Ecto neural progenitor cell (in vitro differentiated cells): Measurements from ENCODE around the gene NCKAP5.

Source experiments
- DNase-seq: peaks from one replicate; pipeline ENCODE4 v3.0.0-alpha.2; 2018; ENCODE audit warnings: low spot score

NCKAP5 gene

DNA sequence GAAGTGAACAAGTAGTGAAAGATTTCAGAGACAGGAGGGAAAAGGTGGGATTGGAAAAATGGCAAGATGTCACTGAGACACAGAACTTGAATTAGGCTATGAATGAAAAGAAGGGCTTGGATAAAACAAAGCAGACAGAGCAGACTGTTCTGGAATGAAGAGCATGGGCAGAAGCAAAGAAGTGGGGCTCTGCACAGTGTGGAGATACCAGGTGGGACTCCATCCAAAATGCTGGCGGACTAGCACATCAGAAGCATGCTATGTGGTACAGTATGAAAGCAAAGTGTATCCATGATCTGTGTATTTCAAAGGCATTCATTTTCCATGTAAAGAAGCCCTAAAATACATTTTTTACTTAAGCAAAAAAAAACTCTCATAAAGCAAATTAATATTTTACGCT, 487.4 kb downstream of the NCKAP5 start:
- DNase-seq: no peak

DNA sequence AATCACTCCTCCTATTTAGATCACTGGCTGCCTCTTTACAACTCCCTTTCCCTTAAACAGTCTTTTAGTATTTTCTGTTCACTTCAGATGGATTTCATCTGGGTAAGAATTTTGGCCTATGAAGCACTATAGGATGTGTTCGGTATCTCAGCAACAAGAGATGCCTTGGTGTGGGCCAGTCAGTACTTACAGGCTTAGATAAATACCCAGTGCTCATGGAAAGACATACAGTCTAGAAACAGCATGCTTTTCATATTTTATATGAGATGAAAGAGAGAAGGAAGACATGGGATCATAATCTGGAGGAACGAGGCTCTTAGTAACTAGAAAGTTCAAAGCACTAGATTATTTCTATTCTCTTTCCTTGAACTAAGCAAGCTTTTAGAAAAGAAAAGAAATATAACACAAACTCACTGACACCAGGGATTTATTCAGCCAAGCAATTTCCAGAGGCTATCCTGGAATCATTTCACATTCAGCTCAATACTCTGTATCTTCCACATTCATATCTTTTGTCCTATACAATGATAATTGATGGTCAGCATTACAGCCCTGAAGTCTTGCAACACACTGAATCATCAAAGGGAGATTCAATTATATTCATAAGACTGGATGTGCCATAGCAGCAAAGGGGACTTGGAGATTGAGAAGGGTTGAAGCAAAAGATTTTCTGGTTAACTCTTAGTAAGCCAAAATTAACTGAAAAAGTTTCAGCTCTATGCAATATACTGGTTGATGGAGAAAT, 489.4 kb downstream of the NCKAP5 start:
- DNase-seq: no peak

DNA sequence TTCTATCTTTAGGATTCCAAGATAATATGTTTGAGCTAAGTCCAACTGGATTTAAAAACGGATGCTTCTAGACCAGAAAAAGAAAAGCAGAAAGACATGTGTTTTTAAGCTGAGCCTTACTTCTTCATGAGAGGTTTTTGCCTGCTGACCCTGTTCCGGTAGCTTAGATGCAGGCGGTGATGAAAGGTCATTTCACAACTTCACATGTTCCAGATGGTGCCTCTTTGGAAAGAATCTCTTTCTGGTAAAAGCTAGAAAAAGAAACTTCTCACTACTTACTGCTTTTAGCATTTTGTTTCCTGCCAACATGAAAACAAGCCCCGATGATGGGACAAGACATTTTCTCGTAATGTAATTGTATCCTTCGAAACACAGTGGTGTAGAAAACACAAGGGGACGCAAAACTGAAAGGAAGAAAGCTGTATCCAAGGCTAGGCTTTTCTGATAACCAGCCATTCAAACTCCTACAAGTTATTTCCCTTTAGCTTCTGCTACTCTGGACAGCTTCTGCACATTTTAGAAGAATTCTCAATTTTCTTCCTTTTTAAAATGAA, 490.9 kb downstream of the NCKAP5 start:
- no peak for DNase-seq

GRCh38 chr2:133072837-133073694, 495.2 kb downstream of the NCKAP5 start:
- no peak for DNase-seq

DNA sequence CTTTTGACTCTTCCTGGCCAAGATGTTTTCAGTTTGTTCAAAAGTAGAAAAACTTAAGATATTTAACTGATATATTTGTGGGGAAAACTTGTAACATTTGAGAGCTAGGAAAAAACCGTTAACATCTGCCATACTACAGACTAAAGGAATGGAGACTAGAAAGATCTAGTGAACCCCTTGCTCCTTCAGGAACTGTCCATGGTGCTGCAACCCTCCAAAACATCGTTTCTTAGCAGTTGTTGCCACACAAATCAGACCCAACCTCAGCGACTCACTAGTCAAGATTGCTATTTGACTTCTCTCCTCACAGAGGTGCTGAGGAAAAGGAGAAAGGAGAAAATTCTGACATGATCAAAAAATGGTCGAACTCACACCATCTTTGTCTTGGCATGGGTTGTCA, 504.5 kb downstream of the NCKAP5 start:
- peak; percentile 60 for DNase-seq

- no peak for DNase-seq
Observed at GRCh38 chr2:133062931-133063665, 505.2 kb downstream of the NCKAP5 start.

- DNase-seq: no peak
Observed at GRCh38 chr2:133061874-133062593, 506.2 kb downstream of the NCKAP5 start.

- DNase-seq: no peak
Observed at GRCh38 chr2:133054297-133054696, 514.0 kb downstream of the NCKAP5 start.

DNA sequence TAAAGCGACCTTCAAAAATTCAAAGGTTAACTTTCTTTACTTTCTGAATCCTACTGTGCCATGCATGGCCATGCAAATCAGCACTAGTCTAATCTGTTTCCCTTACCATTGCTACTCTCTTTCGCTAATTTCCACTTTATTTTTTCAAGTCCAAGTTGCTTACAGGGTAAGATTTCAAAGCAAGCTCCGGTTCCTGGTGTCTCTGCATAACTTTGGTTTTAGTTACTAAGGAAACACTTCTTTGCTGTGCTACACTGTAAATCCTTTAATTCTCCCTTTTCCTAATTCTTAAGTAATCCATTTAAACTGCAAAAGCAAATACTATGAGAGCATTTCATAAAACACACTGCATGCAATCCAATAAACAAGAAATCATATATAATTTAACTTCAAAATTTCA, 514.7 kb downstream of the NCKAP5 start:
- DNase-seq: no peak

GRCh38 chr2:133045787-133046186, 522.5 kb downstream of the NCKAP5 start:
- no peak for DNase-seq

DNA sequence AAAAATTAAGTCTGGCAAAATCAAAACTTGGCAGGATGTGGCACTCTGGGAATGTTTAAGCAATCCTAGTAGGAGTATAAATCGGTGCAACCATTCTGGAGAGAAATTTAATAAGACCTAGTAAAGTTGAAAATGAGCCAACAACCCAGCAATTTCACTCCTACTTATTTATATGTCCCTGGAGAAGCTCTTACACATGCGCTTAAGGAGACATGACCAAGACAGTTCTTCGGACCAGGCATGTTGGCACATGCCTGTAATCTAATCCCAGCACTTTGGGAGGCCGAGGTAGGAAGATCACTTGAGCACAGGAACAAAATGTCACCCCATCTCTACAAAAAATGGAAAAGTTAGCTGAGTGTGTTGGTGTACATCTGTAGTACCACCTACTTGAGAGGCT, 523.7 kb downstream of the NCKAP5 start:
- DNase-seq: no peak

DNA sequence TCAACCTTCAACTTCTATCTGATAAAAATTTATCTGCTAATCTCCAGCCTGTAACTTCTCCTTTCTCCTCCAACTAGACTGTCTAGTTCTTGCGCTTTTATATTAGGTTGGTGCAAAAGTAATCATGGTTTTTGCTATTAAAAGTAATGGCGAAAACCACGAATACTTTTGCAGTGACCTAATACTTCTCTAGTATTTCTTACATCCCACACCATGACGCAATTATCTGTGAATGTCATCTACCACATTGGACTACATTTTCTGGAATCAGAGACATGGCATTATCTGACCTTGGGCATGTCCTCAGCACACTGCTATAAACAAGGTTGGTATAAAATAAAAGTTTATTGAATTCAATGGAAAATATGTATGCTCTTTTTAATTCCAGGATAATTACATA, 528.1 kb downstream of the NCKAP5 start:
- DNase-seq: no peak

GRCh38 chr2:133039531-133039930, 528.7 kb downstream of the NCKAP5 start:
- no peak for DNase-seq

GRCh38 chr2:133026536-133027177, 541.6 kb downstream of the NCKAP5 start:
- peak; percentile 48 for DNase-seq

DNA sequence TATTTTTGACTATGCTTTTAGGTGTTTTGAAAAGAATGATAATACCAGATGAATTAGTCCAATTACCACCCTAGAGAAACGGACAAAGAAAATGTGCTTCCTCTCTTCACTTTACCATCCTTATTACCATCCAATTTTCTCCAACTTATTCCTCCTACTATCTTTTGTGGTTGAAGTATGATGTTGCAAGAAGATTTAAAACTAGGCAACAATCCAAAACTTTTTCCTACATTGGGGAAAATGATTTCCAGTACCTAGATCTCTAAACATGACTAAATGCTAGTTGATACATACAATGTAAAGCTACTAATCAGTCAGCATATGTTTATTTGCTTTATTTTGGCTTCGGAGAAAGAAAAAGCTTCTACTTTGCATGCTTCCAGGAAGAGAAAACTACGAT, 543.3 kb downstream of the NCKAP5 start:
- DNase-seq: no peak

GRCh38 chr2:133012847-133013734, 555.2 kb downstream of the NCKAP5 start:
- DNase-seq: no peak

DNA sequence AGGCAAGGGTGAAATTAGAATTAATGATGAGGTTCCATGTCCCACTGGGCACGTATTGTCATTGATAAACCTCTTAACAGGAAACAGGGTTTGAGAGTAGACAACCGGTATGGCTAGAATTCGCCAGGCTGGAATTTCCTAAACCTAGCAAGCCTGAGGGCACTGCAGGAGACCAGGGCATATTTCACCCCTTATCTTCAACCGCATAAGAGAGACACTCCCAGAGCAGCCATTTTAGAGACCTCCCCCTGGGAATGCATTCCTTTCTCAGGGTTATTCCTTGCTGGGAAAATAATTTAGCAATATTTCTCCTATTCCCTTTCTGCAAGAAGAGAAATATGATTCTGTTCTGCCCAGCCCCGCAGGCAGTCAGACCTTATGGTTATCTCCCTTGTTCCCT, 563.6 kb downstream of the NCKAP5 start:
- no peak for DNase-seq

- no peak for DNase-seq
Observed at GRCh38 chr2:132999421-132999820, 568.8 kb downstream of the NCKAP5 start.

DNA sequence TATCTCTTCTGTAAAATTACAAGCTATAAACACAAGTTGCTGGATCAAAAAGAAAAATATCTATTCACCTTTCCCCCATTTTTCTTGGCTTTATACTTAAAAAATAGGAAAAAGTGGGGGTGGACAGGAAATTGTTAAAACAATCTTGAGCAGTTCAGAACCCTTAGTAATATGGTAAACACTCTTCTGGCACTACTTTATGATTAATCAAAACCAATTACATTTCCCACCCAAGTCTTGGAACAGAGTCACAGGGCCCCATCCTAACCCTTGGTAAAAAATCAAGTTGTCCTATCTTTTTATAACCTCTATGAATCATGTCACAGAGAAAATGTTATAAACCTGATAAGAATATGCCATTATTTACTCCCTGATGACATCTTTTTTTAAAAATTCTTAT, 570.0 kb downstream of the NCKAP5 start:
- no peak for DNase-seq

- no peak for DNase-seq
Observed at GRCh38 chr2:132991471-132992045, 576.7 kb downstream of the NCKAP5 start.
